GM21786 (cell line): ENCODE measurements around the gene CCDC68.
"Not testable (repeated sequence)": the region's sequence is repeated elsewhere in the genome, so short reads cannot be mapped to it uniquely, and the experiment has no call there.

Source experiments
- ATAC-seq: cut with Tn5 transposase; IDR thresholded peaks from one replicate; pipeline ENCODE4 v1.9.1; 2021; ENCODE audit not compliant: unreplicated experiment

CCDC68 gene, protein sequence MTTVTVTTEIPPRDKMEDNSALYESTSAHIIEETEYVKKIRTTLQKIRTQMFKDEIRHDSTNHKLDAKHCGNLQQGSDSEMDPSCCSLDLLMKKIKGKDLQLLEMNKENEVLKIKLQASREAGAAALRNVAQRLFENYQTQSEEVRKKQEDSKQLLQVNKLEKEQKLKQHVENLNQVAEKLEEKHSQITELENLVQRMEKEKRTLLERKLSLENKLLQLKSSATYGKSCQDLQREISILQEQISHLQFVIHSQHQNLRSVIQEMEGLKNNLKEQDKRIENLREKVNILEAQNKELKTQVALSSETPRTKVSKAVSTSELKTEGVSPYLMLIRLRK

GRCh38 chr18:54958704-54959625 is at the start of gene CCDC68:
CCDC68 (minus strand) TSS chr18:54959461; CDS start chr18:54942791, 16,670 bp downstream.
- ATAC-seq: no peak

DNA sequence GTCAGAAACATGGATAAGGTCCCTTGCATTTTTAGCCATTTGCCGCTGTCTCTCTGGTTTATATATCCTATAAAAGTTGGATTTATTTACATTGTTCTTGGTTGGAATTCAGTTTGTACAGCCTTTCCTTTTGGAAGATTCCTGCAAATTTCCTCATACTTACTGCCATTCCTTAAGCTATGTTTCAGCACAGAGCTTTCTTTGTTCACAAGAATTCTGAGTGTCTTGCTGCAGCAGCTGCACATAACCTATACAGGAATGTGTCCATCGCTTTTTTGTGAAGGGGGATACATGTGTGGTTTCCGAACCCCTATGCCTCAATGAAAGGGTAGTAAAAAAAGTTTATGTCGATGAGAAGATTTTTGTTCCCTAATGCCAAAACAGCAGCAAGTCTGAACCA is 48.3 kb upstream of the CCDC68 start:
- ATAC-seq: no peak

DNA sequence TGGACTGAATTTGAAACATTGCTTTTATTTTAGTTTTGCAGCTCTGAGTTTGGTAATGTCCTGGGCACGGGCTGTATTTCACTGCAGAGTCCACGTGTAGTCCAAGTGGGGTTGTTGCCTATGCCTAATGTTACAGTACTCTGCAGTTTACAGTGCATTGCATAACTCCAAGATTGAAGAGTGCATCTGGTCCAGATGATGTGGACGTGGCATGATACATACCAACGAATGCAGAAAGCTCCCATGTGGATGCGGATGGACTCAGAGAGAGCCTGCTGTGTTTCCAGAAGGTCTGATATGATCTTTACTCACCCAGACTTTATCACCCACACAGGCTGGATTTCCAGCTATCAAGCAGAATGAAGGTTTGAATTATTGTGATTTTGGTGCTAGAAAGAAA is 44.4 kb upstream of the CCDC68 start:
- ATAC-seq: no peak

GRCh38 chr18:55002261-55002660 is 43.0 kb upstream of the CCDC68 start:
- no peak for ATAC-seq

DNA sequence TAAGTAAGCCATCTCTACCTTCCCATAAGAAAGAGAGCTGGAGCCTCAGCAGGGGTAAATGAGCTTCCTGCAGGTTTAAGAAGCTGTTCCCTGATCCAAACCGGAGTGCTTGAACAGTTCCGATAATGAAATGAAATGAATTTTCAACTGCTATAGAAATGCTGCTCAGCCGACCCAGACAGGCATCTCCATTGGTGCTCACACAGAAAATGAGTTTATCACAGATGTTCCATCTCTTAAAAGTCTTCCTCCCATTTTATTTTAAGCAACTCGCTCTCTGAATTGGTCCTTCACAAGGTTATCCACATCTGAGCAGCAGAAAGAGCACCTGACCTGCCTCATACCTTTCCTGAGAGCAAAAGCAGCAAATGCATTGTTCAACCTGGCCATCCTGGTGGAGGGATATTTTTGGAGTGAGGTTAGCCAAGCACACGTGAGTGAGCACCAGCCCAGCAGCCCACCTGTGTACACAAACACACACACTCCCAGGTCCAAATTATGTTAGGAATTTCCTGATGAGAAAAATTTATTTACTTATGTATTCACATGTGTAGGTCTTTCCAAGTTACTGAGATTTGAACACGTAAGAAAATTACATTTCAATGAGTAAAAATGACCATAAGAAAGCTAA is 42.2 kb upstream of the CCDC68 start:
- no peak for ATAC-seq

- ATAC-seq: no peak
Measured at GRCh38 chr18:55000529-55000928, 41.3 kb upstream of the CCDC68 start.

DNA sequence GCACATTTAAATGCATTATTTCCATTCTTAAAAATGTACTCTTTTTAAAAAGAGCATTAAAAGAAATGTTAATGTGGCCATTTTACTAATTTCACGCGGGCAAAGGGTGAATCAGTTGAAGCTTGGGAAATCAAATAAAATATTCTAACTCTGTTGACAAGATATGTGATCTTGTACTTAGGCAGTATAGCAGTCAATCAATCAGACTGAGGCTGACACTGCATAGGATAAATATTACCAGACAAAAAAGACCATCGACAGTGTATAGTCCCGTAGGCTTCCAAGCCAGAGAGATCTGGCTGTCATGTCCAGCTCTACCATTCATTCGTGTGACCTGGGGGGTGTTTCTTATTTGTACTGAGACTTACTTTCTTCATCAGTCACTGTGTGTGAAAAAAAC is 39.8 kb upstream of the CCDC68 start:
- no peak for ATAC-seq

DNA sequence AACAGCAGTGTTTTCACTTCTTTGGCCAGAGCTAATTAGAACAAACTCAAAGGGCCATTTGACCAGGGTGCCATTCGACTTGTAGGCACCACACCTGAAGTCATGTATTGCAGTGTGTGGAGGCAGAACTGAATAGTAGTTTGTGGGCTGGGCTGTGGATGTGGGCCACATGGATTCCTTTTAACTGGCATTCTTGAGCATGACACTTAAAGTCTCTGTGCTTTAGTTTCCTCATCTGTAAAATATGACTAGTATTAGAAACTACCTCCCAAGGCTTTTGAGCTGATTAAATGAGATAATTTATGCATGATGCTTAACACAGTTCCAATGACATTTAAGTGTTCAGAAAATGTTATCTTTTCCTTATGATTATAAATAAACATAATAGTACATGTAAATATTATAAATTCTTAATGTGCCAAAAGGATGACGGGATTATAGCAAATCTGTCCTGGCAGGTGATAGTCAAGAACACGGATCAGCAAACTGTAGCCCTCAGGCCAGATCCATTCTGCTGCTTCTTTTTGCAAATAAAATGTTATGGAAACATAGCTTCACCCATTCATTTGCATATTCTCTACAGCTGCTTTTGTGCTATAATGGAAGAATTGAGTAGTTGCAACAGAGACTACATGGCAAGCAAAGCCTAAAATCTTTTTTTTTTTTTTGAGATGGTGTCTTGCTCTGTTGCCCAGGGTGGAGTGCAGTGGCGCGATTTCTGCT is 36.3 kb upstream of the CCDC68 start:
- ATAC-seq: no peak

- ATAC-seq: no peak
Measured at GRCh38 chr18:54991981-54992380, 32.7 kb upstream of the CCDC68 start.

DNA sequence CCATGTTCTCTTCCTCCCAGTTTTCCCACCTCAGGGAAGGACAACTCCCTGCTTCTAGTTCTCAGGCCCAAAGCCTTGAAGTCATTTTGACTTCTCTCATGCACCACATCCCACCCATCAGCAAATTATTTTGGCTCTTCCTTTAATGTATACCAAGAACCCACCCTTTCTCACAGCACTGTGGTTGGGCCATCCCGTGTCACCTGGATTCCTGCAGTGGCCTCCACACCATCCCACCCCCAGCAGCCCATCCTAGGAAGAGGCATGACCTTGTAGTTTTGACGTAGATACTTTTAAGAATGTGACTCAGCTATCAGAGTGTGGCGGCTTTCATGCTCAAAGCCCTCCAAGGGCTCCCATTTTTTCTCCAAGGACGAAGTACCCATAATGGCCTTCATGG is 25.6 kb upstream of the CCDC68 start:
- ATAC-seq: no peak

- ATAC-seq: no peak
Measured at GRCh38 chr18:54983791-54984190, 24.5 kb upstream of the CCDC68 start.

GRCh38 chr18:54983041-54983686 is 23.9 kb upstream of the CCDC68 start:
- ATAC-seq: peak; percentile 76

DNA sequence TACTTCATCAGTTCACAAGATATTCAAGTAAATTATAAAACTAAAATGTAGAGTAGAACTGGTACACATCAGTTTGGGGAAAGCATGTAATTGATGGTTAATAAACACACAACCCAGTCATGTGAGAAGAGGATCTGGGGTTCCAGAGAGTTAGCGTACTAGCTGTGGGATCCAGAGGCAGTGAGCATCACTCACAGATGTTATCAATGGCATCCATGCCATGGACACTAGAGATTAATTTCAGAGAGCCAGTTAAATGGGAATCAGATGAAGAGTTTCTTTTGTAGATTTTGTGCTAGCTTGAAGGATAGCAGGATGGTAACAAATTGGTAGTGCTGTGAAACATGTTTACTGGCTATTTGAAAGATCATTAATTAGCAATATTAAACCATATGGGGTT is 21.8 kb upstream of the CCDC68 start:
- no peak for ATAC-seq

DNA sequence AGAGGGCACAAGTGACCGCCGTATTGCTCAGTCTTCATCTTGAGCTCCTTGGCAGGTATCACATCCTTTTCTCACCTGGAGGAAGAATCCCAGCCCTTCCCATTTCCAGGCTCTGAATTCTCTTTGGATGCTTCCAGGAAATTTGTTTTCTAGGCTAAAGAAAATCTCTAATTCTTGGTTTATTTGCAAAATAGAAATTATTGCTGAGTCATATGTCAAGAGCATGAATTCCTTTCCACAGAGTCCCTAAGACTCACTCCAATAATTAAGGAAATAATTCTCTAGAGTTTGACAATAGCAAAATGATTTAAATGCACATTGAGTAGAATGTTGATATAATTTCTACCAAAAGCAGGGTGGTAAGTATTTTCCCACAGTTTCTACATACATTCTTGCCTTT is 16.3 kb upstream of the CCDC68 start:
- no peak for ATAC-seq

DNA sequence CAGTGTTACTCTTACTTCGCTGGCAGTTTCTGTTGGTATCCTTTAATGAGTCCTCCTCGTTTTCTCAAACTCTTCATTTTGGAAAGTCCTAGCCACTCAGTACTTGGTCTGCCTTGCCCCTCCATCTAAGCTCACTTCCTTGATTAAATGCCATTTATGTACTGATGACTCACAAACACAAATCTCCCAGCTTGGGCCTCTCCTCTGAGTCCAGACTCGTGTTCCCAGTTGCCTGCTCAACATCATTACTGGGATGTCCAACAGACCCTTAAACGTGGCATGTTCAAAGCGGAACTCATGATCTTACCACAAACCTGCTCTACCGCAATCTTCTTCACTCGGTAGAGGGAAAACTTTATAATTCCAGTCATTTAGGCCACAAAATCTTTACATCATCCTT is 13.8 kb upstream of the CCDC68 start:
- no peak for ATAC-seq

DNA sequence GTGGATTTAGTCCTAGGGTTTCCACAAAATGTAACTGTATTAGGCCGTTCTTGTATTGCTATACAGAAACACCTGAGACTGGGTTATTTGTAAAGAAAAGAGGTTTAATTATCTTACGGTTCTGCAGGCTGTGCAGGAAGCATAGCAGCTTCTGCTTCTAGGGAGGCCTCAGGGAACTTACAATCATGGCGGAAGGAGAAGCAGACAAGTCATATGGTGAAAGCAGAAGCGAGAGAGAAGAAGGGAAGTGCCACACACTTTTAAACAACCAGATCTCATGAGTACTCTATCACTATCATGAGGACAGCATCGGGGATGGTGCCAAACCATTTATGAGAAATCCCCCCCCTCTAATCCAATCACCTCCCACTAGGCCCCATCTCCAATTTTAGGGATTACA is 9.5 kb upstream of the CCDC68 start:
- ATAC-seq: no peak

- not testable (repeated sequence) for ATAC-seq
Measured at GRCh38 chr18:54968237-54968636, 9.0 kb upstream of the CCDC68 start.

DNA sequence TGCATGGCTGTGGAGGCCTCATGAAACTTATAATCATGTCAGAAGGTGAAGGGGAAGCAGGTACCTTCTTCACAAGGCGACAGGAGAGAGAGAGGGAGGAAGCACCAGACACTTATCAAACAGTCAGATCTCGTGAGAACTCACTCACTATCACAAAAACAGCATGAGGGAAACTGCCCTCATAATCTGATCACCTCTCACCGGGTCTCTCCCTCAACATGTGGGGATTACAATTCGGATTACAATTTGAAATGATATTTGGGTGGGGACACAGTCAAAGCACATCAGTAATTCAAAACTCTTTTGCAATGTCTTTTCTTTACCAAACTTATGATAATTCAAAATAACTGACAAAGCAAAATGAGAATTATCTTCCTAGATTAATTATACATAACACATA is 8.5 kb upstream of the CCDC68 start:
- no peak for ATAC-seq

GRCh38 chr18:54964741-54965140 is 5.5 kb upstream of the CCDC68 start:
- no peak for ATAC-seq

DNA sequence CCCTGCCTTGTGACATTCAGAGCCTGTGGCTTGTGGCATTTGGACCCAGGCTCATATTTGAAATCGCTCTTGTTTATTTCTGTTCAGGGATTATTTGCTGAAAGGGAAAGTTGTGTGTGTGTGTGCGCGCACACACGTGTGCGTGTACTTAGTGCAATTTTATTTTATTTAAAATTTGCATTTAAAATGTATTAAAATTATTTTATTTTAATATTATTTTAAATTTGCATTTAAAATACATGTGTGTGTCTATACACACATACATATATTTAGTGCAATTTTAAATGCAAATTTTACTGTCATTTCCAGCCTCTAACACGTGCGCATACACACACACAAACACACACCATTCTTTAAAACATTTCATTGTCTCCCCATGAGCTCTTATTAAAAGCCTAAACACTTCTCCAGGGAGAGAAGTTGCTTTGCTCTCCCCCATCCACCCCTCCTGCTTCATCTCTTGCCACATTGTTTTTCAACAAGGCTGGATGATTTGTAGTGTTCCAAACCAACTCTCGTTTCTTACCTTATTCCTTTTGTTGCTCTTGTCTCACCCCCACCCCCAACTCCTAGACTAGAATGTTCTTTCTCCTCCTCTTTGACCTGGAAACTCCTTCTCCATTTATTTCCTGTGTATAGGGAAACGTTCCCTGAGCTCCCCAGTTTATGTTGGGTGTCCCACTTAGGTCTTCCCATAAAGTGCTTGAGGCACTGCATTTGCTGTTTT is 3.8 kb upstream of the CCDC68 start:
- no peak for ATAC-seq
